HEK293 (cell line): ENCODE results near the gene RXYLT1.

ENCODE experiments used
- CTCF ChIP-seq: fragments of 450-650 bp; formaldehyde crosslinking; IDR thresholded peaks from 2 replicates; pipeline ENCODE4 v1.5.1; 2016; ENCODE audit warnings: missing biosample characterization, missing genetic modification characterization
- ZNF223 ChIP-seq: fragments of 450-650 bp; formaldehyde crosslinking; IDR thresholded peaks from 2 replicates; pipeline ENCODE4 v1.5.1; 2016; ENCODE audit warnings: missing biosample characterization, missing genetic modification characterization
- TF ChIP-seq, protein P1 (sequence below): IDR thresholded peaks from 2 replicates; pipeline ENCODE4 v1.6.1; 2011; ENCODE audit warnings: mild to moderate bottlenecking, low read depth, low read length, borderline replicate concordance
- TF ChIP-seq, protein P2 (sequence below): fragments of 450-650 bp; formaldehyde crosslinking; IDR thresholded peaks from 2 replicates; pipeline ENCODE4 v1.5.1; 2017; ENCODE audit warnings: missing biosample characterization, missing genetic modification characterization

GRCh38 chr12:63787306-63787705 is 7.6 kb downstream of the RXYLT1 start:
- TF ChIP-seq CTCF (tag by site-specific recombination) = no peak
- TF ChIP-seq, protein P1, sequence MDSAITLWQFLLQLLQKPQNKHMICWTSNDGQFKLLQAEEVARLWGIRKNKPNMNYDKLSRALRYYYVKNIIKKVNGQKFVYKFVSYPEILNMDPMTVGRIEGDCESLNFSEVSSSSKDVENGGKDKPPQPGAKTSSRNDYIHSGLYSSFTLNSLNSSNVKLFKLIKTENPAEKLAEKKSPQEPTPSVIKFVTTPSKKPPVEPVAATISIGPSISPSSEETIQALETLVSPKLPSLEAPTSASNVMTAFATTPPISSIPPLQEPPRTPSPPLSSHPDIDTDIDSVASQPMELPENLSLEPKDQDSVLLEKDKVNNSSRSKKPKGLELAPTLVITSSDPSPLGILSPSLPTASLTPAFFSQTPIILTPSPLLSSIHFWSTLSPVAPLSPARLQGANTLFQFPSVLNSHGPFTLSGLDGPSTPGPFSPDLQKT = no peak
- TF ChIP-seq ZNF223 (tag by site-specific recombination) = no peak
- TF ChIP-seq, protein P2, sequence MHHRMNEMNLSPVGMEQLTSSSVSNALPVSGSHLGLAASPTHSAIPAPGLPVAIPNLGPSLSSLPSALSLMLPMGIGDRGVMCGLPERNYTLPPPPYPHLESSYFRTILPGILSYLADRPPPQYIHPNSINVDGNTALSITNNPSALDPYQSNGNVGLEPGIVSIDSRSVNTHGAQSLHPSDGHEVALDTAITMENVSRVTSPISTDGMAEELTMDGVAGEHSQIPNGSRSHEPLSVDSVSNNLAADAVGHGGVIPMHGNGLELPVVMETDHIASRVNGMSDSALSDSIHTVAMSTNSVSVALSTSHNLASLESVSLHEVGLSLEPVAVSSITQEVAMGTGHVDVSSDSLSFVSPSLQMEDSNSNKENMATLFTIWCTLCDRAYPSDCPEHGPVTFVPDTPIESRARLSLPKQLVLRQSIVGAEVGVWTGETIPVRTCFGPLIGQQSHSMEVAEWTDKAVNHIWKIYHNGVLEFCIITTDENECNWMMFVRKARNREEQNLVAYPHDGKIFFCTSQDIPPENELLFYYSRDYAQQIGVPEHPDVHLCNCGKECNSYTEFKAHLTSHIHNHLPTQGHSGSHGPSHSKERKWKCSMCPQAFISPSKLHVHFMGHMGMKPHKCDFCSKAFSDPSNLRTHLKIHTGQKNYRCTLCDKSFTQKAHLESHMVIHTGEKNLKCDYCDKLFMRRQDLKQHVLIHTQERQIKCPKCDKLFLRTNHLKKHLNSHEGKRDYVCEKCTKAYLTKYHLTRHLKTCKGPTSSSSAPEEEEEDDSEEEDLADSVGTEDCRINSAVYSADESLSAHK = no peak
